Suprapubic skin (tissue), 4 donors: ENCODE results near the gene DDX5.

ENCODE experiments used
- CTCF ChIP-seq, 2 donors: fragments of 200-600 bp in 1 of 2; fragments of 450-650 bp in 1 of 2; sonication (generic) in 1 of 2; IDR thresholded peaks; one replicate each; pipeline ENCODE4 v1.5.1; 2016 to 2019; ENCODE audit warnings: antibody characterized with exemption in 2 of 2, mild to moderate bottlenecking in 1 of 2, moderate library complexity in 1 of 2
- EP300 ChIP-seq: sonication (generic); formaldehyde crosslinking; IDR thresholded peaks from one replicate; pipeline ENCODE4 v1.6.1; 2017; ENCODE audit warnings: antibody characterized with exemption
- POLR2A ChIP-seq, 2 donors: fragments of 450-650 bp; IDR thresholded peaks; one replicate each; pipeline ENCODE4 v1.6.1; 2017; ENCODE audit warnings: antibody characterized with exemption in 2 of 2, mild to moderate bottlenecking in 2 of 2, moderate library complexity in 2 of 2
- POLR2AphosphoS5 ChIP-seq, 3 donors: sonication (generic); formaldehyde crosslinking; IDR thresholded peaks; one replicate each; pipeline ENCODE4 v1.6.1; 2017; ENCODE audit warnings: antibody characterized with exemption in 3 of 3

DNA sequence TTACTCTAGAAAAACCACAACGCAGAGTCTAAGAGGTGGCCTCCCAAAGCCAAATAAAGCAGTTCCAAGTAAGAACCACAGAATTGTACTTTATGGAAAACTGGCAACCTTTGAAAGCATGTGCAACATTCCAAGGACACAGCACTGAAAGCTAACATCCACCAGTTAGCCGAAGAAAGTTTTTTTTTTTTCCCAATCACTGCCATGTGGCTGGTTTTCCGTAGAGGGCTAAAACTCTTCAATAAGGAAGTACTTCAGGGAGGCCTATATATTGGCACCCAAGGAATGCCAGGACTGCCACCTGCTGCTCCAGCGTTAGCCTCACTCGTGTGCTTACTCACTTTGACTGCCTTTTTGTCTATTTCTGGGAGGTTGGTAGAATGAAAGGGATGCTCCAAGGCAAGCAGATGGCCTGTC, 25.9 kb upstream of the DDX5 start:
- TF ChIP-seq POLR2A (IDR thresholded peaks at IDR 0.05), result no peak
- no peak for TF ChIP-seq CTCF (IDR thresholded peaks at IDR 0.05)
- no peak for TF ChIP-seq EP300
- TF ChIP-seq POLR2AphosphoS5 (IDR thresholded peaks at IDR 0.05), result no peak
